Kidney (tissue), 14 donors: ENCODE measurements around the gene IDE. TPM values are rescaled to one million over a fixed set of nuclear protein-coding genes. Genes with fewer than 3 reads are reported as not detected.

ENCODE experiments used
- DNase-seq, 5 donors: peaks; one replicate each; pipeline ENCODE4 v3.0.0-alpha.2; 2013 to 2020
- FAIRE-seq: peaks from 2 replicates; lab custom pipeline; 2012; peaks lifted over from hg19 to GRCh38; lab: Jason Lieb, UNC
- H3K27ac ChIP-seq, 2 donors: one replicate each; pipeline ENCODE4 v1.7.0; 2013; ENCODE audit warnings: low read depth in 2 of 2, low read length in 2 of 2, inconsistent platforms in 1 of 2
- H3K27me3 ChIP-seq: one replicate; pipeline ENCODE4 v1.7.1; 2013; ENCODE audit warnings: low read length, inconsistent platforms; ENCODE audit not compliant: control insufficient read depth, insufficient read depth
- H3K36me3 ChIP-seq, 3 donors: one replicate each; pipeline versions ENCODE4 v1.7.0 to v1.7.1; 2013; ENCODE audit warnings: low read length in 3 of 3, control low read depth in 1 of 3, inconsistent platforms in 1 of 3; ENCODE audit not compliant: insufficient read depth in 3 of 3, control insufficient read depth in 2 of 3
- H3K4me1 ChIP-seq, 3 donors: one replicate each; pipeline versions ENCODE4 v1.7.0 to v1.7.1; 2013; ENCODE audit warnings: low read length in 3 of 3, inconsistent platforms in 1 of 3, low read depth in 1 of 3; ENCODE audit not compliant: control insufficient read depth in 2 of 3, insufficient read depth in 2 of 3
- H3K4me3 ChIP-seq, 3 donors: one replicate each; pipeline versions ENCODE4 v1.7.0 to v1.8.1; 2013; ENCODE audit warnings: low read length in 3 of 3, control low read depth in 1 of 3, inconsistent platforms in 1 of 3
- H3K9ac ChIP-seq, 3 donors: one replicate each; pipeline versions ENCODE4 v1.7.0 to v1.7.1; 2013; ENCODE audit warnings: low read length in 3 of 3, control low read depth in 1 of 3, inconsistent platforms in 1 of 3
- H3K9me3 ChIP-seq, 3 donors: one replicate each; pipeline versions ENCODE4 v1.7.0 to v1.7.1; 2013; ENCODE audit warnings: low read length in 3 of 3, control low read depth in 1 of 3, inconsistent platforms in 1 of 3; ENCODE audit not compliant: control insufficient read depth in 2 of 3, insufficient read depth in 1 of 3
- intact Hi-C: fragments of 100-400 bp; cut with DNase I; formaldehyde crosslinking; loops from one replicate; pipeline ENCODE4 v1.11.1; 2022
- polyA plus RNA-seq: library from polyadenylated mRNA; stranded (reverse); fragments of 350-450 nt; fragmentation: Illumina TruSeq; extraction: RNeasy Lipid Tissue Mini Kit (QIAGEN cat#74804); gene quantifications from one replicate; pipeline ENCODE4 v1.2.3, GENCODE V29; 2014; ENCODE audit warnings: low read depth, low replicate concordance; ENCODE audit not compliant: insufficient read depth
- total RNA-seq: library from RNA; stranded (reverse); fragmentation: NEBNext Ultra II Directional; extraction: Animal tissue kit (Norgen Biotek cat#: 25700); gene quantifications from one replicate; pipeline ENCODE4 v1.2.1, GENCODE V29; 2021
- TF ChIP-seq, protein P1 (sequence below): IDR thresholded peaks from 3 replicates; pipeline ENCODE4 v1.5.1; 2012; ENCODE audit warnings: mild to moderate bottlenecking, moderate library complexity, borderline replicate concordance; ENCODE audit not compliant: insufficient read depth; ENCODE audit errors: extremely low read depth
- donor health status: control.
- donor health status: control.
- donor health status: control.
- donor health status: control.
- donor health status: control.
- donor health status: DM: yes; HTN: yes; CAD: no.
- donor health status: Normal renal cell carcinoma (clear cell type).

The IDE gene
- total and polyA plus RNA-seq, 2 donors from 2014 or later: 8.6 to 40.5 TPM

DNA sequence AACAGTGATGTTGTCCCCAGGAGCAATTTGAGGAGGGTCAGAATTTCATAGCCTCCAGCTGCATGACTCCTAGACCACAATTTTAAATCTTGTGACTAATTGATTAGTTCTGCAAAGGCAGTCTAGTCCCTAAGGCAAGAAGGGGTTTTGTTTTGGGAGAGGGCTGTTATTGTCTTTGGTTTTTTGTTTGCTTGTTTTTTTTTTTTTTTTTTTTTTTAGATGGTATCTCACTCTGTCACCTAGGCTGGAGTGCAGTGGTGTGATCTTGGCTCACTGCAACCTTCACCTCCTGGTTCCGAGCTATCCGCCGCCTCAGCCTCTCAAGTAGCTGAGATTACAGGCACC, 165.9 kb downstream of the IDE start:
- intact Hi-C loops: no loop called here
- Histone ChIP-seq H3K9me3 (no peaks in the 10 kb centered on the region), H3K36me3 (no peaks in the 10 kb centered on the region), H3K27me3 (no peaks in the 10 kb centered on the region), H3K27ac (no peak overlapping the region), H3K9ac (no peak overlapping the region), H3K4me3 (no peak overlapping the region), H3K4me1 (no peaks in the 10 kb centered on the region)
- FAIRE-seq: no peak
- DNase-seq: no peak
- TF ChIP-seq, protein P1, sequence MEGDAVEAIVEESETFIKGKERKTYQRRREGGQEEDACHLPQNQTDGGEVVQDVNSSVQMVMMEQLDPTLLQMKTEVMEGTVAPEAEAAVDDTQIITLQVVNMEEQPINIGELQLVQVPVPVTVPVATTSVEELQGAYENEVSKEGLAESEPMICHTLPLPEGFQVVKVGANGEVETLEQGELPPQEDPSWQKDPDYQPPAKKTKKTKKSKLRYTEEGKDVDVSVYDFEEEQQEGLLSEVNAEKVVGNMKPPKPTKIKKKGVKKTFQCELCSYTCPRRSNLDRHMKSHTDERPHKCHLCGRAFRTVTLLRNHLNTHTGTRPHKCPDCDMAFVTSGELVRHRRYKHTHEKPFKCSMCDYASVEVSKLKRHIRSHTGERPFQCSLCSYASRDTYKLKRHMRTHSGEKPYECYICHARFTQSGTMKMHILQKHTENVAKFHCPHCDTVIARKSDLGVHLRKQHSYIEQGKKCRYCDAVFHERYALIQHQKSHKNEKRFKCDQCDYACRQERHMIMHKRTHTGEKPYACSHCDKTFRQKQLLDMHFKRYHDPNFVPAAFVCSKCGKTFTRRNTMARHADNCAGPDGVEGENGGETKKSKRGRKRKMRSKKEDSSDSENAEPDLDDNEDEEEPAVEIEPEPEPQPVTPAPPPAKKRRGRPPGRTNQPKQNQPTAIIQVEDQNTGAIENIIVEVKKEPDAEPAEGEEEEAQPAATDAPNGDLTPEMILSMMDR: no peak

DNA sequence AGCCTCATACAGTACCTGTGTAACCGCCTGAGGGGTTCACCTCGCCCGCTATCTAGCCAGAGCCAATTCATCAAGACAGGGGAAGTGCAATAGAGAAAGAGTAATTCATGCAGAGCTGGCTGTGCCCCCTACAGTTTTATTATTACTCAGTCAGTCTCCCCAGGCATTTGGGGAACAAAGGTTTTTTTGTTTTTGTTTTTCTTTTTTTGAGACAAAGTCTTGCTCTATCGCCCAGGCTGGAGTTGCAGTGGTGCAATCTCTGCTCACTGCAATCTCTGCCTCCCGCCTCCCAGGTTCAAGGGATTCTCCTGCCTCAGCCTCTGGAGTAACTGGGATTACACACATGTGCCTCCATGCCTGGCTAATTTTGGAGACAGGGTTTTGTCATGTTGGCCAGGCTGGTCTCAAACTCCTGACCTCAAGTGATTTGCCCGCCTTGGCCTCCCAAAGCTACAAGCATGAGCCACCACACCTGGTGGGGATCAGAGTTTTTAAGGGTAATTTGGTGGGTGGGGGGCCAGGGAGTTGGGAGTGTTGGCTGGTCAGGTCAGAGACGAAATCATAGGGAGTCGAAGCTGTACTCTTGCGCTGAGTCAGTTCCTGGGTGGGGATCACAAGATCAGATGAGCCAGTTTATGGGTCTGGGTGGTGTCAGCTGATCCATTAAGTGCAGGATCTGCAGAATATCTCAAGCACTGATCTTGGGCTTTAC, 166.4 kb downstream of the IDE start:
- intact Hi-C loops: no loop called here
- TF ChIP-seq, protein P1: no peak
- no peak overlapping the region for H3K9ac ChIP-seq
- H3K27ac ChIP-seq: no peak overlapping the region
- no peak for DNase-seq
- no peaks in the 10 kb centered on the region for H3K36me3 ChIP-seq
- H3K4me3 ChIP-seq: no peak overlapping the region
- no peaks in the 10 kb centered on the region for H3K9me3 ChIP-seq
- no peaks in the 10 kb centered on the region for H3K27me3 ChIP-seq
- H3K4me1 ChIP-seq: no peaks in the 10 kb centered on the region
- FAIRE-seq: no peak

DNA sequence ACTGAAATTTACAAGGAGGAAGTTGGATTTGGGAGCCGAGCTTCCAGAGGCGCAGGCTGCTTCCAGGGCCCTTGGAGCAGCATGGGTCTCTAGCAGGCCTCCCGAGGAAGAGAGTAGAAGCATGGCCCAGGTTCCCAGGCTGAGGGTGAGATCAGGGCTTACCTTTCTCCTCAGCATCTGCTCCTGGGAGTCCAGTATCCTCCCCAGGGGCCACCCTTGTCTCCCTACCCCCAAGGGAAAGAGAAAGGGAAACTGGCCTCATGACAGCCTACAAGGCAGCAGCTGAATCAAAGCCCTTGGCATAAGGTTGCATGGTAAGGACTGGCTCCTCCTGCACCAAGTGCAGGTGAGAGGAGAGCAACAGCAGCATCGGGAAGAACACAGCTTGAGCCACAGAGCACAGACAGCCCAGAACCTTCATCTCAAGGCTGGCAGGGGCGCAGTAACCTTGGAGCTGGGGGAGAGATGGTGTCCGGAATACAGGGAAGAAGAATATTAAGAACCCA, 168.4 kb downstream of the IDE start:
- no peak for FAIRE-seq
- TF ChIP-seq, protein P1: no peak
- no peaks in the 10 kb centered on the region for H3K36me3 ChIP-seq
- no peaks in the 10 kb centered on the region for H3K9me3 ChIP-seq
- H3K27ac ChIP-seq: no peak overlapping the region
- intact Hi-C loops: no loop called here
- H3K27me3 ChIP-seq: no peaks in the 10 kb centered on the region
- no peak overlapping the region for H3K9ac ChIP-seq
- no peak overlapping the region for H3K4me3 ChIP-seq
- H3K4me1 ChIP-seq: no peaks in the 10 kb centered on the region
- no peak for DNase-seq
